Measurements from ENCODE around the gene LRP11.
A peak's percentile ranks its signal among the peaks of the same experiment; 100 is the strongest.
"Not testable (repeated sequence)": the region's sequence is repeated elsewhere in the genome, so short reads cannot be mapped to it uniquely, and the experiment has no call there.

Gene LRP11

GRCh38 chr6:149897855-149898744 lies 33.9 kb upstream of the LRP11 start, which contains the start of gene RAET1E:
Gene RAET1E (minus strand): TSS chr6:149898113. CDS start chr6:149890901, 7,212 bp downstream.
- DNase-seq, result no peak

- no peak for DNase-seq
Observed at GRCh38 chr6:149897015-149897697, 33.0 kb upstream of the LRP11 start.

GRCh38 chr6:149896491-149896890 lies 32.3 kb upstream of the LRP11 start:
- DNase-seq, result no peak

GRCh38 chr6:149895833-149896271 lies 31.7 kb upstream of the LRP11 start:
- DNase-seq, result peak; percentile 40

- DNase-seq, result no peak
Observed at GRCh38 chr6:149895048-149895590, 31.0 kb upstream of the LRP11 start.

- DNase-seq, result not testable (repeated sequence)
Observed at GRCh38 chr6:149891864-149892263, 27.7 kb upstream of the LRP11 start.

- no peak for DNase-seq
Observed at GRCh38 chr6:149891259-149891658, 27.1 kb upstream of the LRP11 start.

- DNase-seq, result no peak
Observed at GRCh38 chr6:149890629-149891045, 26.5 kb upstream of the LRP11 start.

GRCh38 chr6:149889326-149889725 lies 25.2 kb upstream of the LRP11 start:
- no peak for DNase-seq

- DNase-seq, result no peak
Observed at GRCh38 chr6:149888659-149889058, 24.5 kb upstream of the LRP11 start.

GRCh38 chr6:149888093-149888492 lies 23.9 kb upstream of the LRP11 start:
- no peak for DNase-seq

GRCh38 chr6:149887343-149887742 lies 23.2 kb upstream of the LRP11 start:
- no peak for DNase-seq

- no peak for DNase-seq
Observed at GRCh38 chr6:149885888-149886287, 21.7 kb upstream of the LRP11 start.

- DNase-seq, result no peak
Observed at GRCh38 chr6:149884617-149885016, 20.5 kb upstream of the LRP11 start.

GRCh38 chr6:149884215-149884614 lies 20.1 kb upstream of the LRP11 start:
- no peak for DNase-seq

- DNase-seq, result no peak
Observed at GRCh38 chr6:149881860-149882259, 17.7 kb upstream of the LRP11 start.

- no peak for DNase-seq
Observed at GRCh38 chr6:149881066-149881766, 17.1 kb upstream of the LRP11 start.

- no peak for DNase-seq
Observed at GRCh38 chr6:149877659-149878058, 13.5 kb upstream of the LRP11 start.

GRCh38 chr6:149876241-149876933 lies 12.2 kb upstream of the LRP11 start:
- no peak for DNase-seq

- no peak for DNase-seq
Observed at GRCh38 chr6:149872233-149872632, 8.1 kb upstream of the LRP11 start.

GRCh38 chr6:149871182-149871581 lies 7.0 kb upstream of the LRP11 start:
- DNase-seq, result no peak

GRCh38 chr6:149869275-149869892 lies 5.2 kb upstream of the LRP11 start:
- no peak for DNase-seq
